Breast epithelium (tissue), 4 donors: ENCODE data around the gene KIF11. TPM values are rescaled to one million over a fixed set of nuclear protein-coding genes. Genes with fewer than 3 reads are reported as not detected.
"Not testable (repeated sequence)": the region's sequence is repeated elsewhere in the genome, so short reads cannot be mapped to it uniquely, and the experiment has no call there.

Experiments used
- DNase-seq, 2 donors: peaks; one replicate each; pipeline ENCODE4 v3.0.0-alpha.2; 2019; ENCODE audit warnings: low spot score in 2 of 2
- H3K27ac ChIP-seq, 2 donors: fragments of 200-600 bp; sonication (generic) in 1 of 2; one replicate each; pipeline ENCODE4 v1.5.1; 2016 to 2019; ENCODE audit warnings: mild to moderate bottlenecking in 1 of 2
- H3K27me3 ChIP-seq, 2 donors: fragments of 200-600 bp; sonication (generic) in 1 of 2; one replicate each; pipeline versions ENCODE4 v1.5.1 to v1.6.0; 2017 to 2019; ENCODE audit warnings: control low read depth in 1 of 2, mild to moderate bottlenecking in 1 of 2
- H3K36me3 ChIP-seq: fragments of 200-600 bp; one replicate; pipeline ENCODE4 v1.5.1; 2019
- H3K4me1 ChIP-seq, 2 donors: fragments of 200-600 bp; sonication (generic); one replicate each; pipeline ENCODE4 v1.5.1; 2016 to 2019; ENCODE audit warnings: control low read depth in 1 of 2
- H3K4me3 ChIP-seq, 3 donors: fragments of 200-600 bp; sonication (generic); 1 replicate in 2 of 3; 2 replicates in 1 of 3; pipeline ENCODE4 v1.5.1; 2016 to 2019; ENCODE audit warnings: mild to moderate bottlenecking in 3 of 3, moderate library complexity in 2 of 3
- H3K9me3 ChIP-seq, 2 donors: fragments of 200-600 bp; sonication (generic) in 1 of 2; one replicate each; pipeline ENCODE4 v1.5.1; 2016 to 2019; ENCODE audit warnings: control low read depth in 1 of 2
- CTCF ChIP-seq, 3 donors: fragments of 450-650 bp; IDR thresholded peaks; one replicate each; pipeline ENCODE4 v1.5.1; 2016 to 2017; ENCODE audit warnings: antibody characterized with exemption in 3 of 3, mild to moderate bottlenecking in 3 of 3, moderate library complexity in 3 of 3
- POLR2A ChIP-seq: fragments of 450-650 bp; IDR thresholded peaks from one replicate; pipeline ENCODE4 v1.6.1; 2016; ENCODE audit warnings: antibody characterized with exemption, mild to moderate bottlenecking, moderate library complexity
- POLR2AphosphoS5 ChIP-seq, 3 donors: sonication (generic); formaldehyde crosslinking; IDR thresholded peaks; one replicate each; pipeline ENCODE4 v1.6.1; 2017; ENCODE audit warnings: antibody characterized with exemption in 3 of 3
- intact Hi-C: fragments of 100-400 bp; cut with DNase I; formaldehyde crosslinking; loops from one replicate; pipeline ENCODE4 v1.15.1; 2023; ENCODE audit warnings: low total_unique reads
- total RNA-seq, 3 donors: library from RNA; depleted of rRNA; stranded (reverse); fragments of >200 nt; gene quantifications; one replicate each; pipeline ENCODE4 v1.1.0, GENCODE V29; 2016

KIF11 gene
- total RNA-seq, 3 donors from 2014 or later = 0.66 to 2.6 (median 1.6) TPM

GRCh38 chr10:92573798-92574547 lies 19.0 kb upstream of the KIF11 start, which contains the start of gene IDE:
Gene IDE, minus strand, starts transcription at chr10:92574093. Its CDS starts 74 bp downstream, at chr10:92574019.
- peak; percentile 15 to 53 (median 28) for TF ChIP-seq POLR2AphosphoS5 (IDR thresholded peaks at IDR 0.05)
- peak; percentile 39 for TF ChIP-seq POLR2A
- peak; percentile 33 to 78 (median 72) for TF ChIP-seq CTCF (IDR thresholded peaks at IDR 0.05)
- H3K4me1 ChIP-seq = no peaks in the 10 kb centered on the region
- H3K27me3 ChIP-seq = no peaks in the 10 kb centered on the region
- H3K4me3 ChIP-seq = peak within 1 kb of the TSS; percentile 82 to 91 (median 88)
- DNase-seq = peak; percentile 74 to 82
- peak within 1 kb of the TSS; percentile 91 to 96 for H3K27ac ChIP-seq
- H3K9me3 ChIP-seq = no peaks in the 10 kb centered on the region
- intact Hi-C loops = no loop called here
- no peaks in the 10 kb centered on the region for H3K36me3 ChIP-seq

GRCh38 chr10:92574548-92575261 lies 18.2 kb upstream of the KIF11 start:
- H3K9me3 ChIP-seq = no peaks in the 10 kb centered on the region
- intact Hi-C loops = no loop called here
- H3K27ac ChIP-seq = peak overlapping the region; percentile 91 to 96
- no peak for DNase-seq
- no peaks in the 10 kb centered on the region for H3K27me3 ChIP-seq
- no peak for TF ChIP-seq POLR2A
- peak in 1 of 3 donors; percentile 19 for TF ChIP-seq CTCF (IDR thresholded peaks at IDR 0.05)
- H3K4me3 ChIP-seq = peak overlapping the region; percentile 82 to 91 (median 88)
- H3K36me3 ChIP-seq = no peaks in the 10 kb centered on the region
- no peaks in the 10 kb centered on the region for H3K4me1 ChIP-seq

DNA sequence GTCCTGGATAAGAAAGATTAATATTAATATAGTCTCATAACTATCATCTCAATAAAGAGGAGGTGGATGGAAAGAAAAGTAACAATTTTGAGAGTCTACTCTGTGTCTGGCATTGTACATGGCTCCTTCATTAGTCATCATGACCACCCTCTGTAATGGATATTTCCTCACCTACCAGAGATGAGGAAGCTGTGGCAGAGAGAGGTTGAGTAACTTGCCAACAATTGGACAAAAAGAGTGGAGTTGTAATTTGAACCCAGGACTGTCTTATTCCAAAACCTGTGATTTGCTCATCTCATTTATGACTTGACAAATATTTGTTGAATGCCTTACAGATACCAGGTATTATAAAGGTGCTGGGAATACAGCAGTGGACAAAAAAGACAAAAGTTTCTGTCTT lies 17.0 kb upstream of the KIF11 start:
- H3K4me1 ChIP-seq = no peaks in the 10 kb centered on the region
- no peak for TF ChIP-seq CTCF (IDR thresholded peaks at IDR 0.05)
- TF ChIP-seq POLR2AphosphoS5 (IDR thresholded peaks at IDR 0.05) = no peak
- TF ChIP-seq POLR2A = no peak
- no peaks in the 10 kb centered on the region for H3K27me3 ChIP-seq
- DNase-seq = no peak
- H3K9me3 ChIP-seq = no peaks in the 10 kb centered on the region
- intact Hi-C loops = no loop called here
- H3K36me3 ChIP-seq = no peaks in the 10 kb centered on the region
- no peak overlapping the region for H3K27ac ChIP-seq
- H3K4me3 ChIP-seq = no peak overlapping the region

DNA sequence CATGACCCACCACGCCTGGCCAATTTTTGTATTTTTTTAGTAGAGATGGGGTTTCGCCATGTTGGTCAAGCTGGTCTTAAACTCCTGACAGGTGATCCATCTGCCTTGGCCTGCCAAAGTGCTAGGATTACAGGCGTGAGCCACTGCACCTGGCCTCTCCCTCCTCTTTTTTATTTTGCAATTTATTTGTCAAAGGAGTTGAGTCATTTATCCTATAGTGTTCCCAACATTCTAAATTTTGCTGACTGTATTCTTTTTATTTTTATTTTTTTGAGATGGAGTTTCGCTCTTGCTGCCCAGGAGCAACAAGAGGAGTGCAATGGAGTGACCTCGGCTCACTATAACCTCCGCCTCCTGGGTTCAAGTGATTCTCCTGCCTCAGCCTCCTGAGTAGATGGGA lies 10.6 kb upstream of the KIF11 start:
- DNase-seq, intact Hi-C loops, H3K4me3 ChIP-seq, H3K27me3 ChIP-seq, H3K4me1 ChIP-seq, H3K36me3 ChIP-seq, H3K9me3 ChIP-seq, H3K27ac ChIP-seq: not testable (repeated sequence)

- DNase-seq = peak in 1 of 2 donors; percentile 31
- TF ChIP-seq POLR2AphosphoS5 (IDR thresholded peaks at IDR 0.05) = no peak
- H3K27me3 ChIP-seq = no peaks in the 10 kb centered on the region
- H3K36me3 ChIP-seq = no peaks in the 10 kb centered on the region
- H3K4me1 ChIP-seq = no peaks in the 10 kb centered on the region
- intact Hi-C loops = no loop called here
- H3K9me3 ChIP-seq = no peaks in the 10 kb centered on the region
- peak overlapping the region; percentile 64 to 78 (median 74) for H3K4me3 ChIP-seq
- peak overlapping the region; percentile 95 to 97 for H3K27ac ChIP-seq
These were observed 2.0 kb upstream of the KIF11 start for GRCh38 chr10:92590623-92591549.
